Measurements from ENCODE around the gene GGT6.

DNA sequence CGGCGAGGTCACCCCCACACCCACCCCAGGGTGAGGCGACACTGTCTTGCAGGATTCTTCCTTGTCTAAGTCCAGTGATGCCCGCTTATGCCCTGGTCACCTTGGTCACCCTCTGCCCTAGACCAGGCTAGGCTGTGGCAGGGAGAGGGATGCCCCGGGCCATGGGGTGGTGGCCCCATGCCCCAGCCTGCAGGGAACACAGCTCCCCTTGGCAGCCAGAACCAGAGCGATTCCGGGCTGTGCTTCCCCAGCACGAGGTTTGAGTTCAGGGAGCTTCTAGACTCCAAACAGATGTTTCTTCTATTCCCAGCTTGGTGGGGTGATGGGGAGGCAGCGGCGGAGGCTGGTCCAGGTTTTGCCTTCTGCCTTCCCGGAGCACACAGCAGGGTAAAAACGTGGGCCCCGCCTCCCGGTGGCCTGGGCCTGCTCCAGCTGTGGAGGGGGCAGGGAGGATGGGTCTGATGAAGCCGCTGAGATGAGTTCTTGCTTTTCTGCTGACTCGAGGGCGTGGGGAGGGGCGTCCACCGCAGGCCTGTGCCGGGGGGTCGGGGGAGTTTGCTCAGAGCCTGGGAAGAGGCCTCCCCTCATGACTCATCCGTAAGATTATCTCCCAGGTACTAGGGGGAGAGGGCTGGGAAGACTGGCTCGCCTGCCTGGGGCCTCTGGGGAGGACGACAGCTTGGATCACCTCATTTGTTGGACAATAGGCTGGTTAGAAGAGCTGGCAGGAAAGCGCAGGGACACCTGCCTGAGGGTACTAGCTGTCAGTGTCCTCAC is 39.3 kb upstream of the GGT6 start:
- no peak for TF ChIP-seq POLR2A (IDR thresholded peaks at IDR 0.05)
- TF ChIP-seq, protein P1, sequence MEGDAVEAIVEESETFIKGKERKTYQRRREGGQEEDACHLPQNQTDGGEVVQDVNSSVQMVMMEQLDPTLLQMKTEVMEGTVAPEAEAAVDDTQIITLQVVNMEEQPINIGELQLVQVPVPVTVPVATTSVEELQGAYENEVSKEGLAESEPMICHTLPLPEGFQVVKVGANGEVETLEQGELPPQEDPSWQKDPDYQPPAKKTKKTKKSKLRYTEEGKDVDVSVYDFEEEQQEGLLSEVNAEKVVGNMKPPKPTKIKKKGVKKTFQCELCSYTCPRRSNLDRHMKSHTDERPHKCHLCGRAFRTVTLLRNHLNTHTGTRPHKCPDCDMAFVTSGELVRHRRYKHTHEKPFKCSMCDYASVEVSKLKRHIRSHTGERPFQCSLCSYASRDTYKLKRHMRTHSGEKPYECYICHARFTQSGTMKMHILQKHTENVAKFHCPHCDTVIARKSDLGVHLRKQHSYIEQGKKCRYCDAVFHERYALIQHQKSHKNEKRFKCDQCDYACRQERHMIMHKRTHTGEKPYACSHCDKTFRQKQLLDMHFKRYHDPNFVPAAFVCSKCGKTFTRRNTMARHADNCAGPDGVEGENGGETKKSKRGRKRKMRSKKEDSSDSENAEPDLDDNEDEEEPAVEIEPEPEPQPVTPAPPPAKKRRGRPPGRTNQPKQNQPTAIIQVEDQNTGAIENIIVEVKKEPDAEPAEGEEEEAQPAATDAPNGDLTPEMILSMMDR (IDR thresholded peaks at IDR 0.05) = no peak

Data from Peyer's patch (tissue), 4 donors.